NCI-H2029 (cell line): ENCODE results near the gene FAM131A.

Source experiments
- DNase-seq: peaks from one replicate; lab custom pipeline; 2025; lab: John Stamatoyannopoulos, UW

Gene FAM131A

DNA sequence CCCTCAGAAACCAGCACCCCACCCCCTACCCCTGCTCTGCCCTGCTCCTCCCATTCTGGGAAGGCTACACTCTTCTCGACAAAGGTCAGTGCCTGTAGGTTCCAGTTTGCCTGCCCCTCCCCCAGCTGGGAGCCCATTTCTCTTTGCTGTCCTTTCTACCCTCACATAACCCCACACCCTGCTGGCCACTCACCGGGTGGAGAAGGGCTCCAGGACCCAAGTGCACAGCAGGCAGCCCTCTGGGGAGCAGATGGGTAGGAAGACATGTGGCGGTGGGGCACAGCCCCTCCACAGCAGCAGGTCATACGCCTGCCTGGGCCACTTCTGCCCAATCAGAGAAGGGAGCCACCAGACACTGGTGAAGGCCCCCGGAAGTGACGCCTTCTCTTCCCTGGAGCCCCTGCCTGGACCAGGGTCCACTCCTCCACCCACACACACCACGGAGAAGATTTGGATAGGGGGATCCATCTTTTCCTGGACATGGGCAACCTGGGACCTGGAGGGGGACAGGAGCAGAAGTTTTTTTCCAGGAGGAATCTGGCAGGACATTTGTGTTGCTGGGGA lies 40.6 kb downstream of the FAM131A start, which contains the start of gene THPO:
TSS of gene THPO (minus strand) at position 326 of the 564 bp plus-strand sequence. CDS start 1,948 bp downstream, outside the sequence.
- peak; percentile 50 for DNase-seq

DNA sequence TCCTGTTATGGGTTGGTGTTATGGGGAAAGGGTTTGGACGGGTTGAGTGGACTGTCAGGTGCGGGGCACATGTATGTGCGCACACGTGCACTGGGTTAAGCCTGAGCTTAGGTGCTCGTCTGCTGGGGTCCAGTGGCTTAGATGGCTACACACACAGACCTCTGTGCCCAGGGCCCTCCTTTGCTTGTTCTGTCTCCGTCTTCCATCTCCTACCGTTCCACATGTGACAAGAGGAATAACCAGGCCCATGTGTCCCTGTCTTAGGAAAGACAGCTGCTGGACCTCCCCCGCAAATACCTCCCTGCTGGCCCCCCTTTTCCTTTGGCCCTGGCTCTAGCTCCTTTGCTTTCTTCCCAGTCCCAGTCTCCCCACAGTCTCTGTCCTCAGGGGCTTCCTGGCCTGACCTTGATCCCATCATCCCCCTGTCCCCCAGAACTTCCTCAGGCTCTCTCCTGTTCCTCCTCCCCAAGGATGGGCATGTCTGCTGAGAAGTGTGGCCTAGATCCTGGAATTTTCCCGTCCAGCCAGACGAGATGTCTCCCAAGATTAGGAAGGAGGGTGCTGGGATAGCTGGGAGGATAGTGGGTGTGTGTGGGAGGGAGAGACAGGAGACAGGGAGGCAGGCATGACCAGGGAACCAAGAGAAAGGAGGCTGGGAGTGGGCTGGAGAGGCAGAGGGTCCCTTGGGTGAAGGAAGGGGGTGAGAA lies 41.4 kb downstream of the FAM131A start:
- DNase-seq: no peak

DNA sequence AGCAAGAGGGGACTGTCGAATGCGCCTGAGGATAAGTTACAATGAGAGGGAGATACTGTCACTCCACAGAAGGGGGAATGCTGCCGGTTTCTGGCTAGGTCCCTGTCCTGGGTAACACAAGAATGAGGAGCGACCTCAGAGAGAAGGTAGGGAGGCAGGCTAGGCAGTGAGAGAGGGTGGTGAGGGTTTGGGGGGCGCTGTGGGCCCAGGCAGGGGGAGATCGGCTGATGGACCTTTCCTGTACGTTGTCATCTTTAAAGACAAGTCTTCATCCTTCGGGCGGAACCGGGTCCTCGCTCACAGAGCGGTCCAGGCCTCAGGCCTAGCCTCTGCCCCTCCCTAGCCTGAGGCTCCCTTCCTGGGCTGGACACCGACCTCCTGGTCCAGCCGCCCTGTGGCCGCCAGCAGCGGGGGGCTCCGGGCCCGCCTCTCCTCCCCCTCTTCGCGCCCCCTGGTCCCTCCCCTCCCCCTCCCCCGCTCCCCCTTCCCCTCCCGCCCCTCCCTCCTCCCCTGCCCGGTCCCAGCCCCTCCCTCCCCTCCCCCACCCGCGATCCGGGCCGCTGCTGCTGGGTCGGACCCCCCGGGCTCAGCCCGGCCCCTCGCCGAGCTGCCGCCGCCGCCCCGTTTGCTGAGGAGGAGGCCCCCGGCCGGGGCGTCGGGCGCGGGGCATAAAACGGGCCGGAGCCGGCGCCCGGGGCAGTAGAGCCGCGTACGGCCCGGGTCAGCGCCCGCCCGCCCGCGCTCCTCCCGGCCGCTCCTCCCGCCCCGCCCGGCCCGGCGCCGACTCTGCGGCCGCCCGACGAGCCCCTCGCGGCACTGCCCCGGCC lies 42.2 kb downstream of the FAM131A start, which contains the start of gene CHRD:
TSS of gene CHRD (plus strand) at position 697 of the 827 bp plus-strand sequence. CDS start 265 bp downstream, outside the sequence.
- no peak for DNase-seq

DNA sequence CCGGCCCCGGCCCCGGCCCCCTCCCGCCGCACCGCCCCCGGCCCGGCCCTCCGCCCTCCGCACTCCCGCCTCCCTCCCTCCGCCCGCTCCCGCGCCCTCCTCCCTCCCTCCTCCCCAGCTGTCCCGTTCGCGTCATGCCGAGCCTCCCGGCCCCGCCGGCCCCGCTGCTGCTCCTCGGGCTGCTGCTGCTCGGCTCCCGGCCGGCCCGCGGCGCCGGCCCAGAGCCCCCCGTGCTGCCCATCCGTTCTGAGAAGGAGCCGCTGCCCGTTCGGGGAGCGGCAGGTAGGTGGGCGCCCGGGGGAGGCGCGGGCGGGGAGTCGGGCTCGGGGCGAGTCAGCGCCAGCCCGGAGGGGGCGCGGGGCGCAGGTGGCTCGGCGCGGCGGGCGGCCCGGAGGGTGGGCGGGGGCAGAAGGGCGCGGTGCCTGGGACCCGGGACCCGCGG lies 42.8 kb downstream of the FAM131A start:
- peak; percentile 27 for DNase-seq

DNA sequence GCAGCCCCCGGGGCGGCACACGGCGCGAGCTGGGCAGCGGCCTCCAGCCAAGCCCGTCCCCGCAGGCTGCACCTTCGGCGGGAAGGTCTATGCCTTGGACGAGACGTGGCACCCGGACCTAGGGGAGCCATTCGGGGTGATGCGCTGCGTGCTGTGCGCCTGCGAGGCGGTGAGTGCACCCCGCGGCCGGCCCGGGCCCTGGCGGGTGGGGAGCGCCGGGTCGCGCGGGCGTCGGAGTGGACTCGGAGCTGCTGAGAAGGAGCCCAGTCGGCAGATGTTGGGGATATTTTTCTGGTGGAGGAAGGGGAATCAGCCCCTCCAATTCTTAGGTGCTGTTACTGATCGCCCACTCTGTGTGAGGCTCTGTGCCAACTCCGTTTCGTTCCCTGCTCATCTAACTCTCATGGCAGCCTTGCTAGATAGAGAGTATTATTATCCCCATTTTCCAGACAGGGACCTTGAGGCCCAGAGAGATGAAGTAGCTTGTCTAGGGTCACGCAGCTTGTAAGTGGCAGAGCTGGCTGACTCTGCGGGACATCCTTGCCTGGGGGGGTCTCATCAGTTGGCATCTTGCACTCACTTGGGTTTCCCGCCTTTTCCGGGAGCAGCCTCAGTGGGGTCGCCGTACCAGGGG lies 43.3 kb downstream of the FAM131A start:
- no peak for DNase-seq

DNA sequence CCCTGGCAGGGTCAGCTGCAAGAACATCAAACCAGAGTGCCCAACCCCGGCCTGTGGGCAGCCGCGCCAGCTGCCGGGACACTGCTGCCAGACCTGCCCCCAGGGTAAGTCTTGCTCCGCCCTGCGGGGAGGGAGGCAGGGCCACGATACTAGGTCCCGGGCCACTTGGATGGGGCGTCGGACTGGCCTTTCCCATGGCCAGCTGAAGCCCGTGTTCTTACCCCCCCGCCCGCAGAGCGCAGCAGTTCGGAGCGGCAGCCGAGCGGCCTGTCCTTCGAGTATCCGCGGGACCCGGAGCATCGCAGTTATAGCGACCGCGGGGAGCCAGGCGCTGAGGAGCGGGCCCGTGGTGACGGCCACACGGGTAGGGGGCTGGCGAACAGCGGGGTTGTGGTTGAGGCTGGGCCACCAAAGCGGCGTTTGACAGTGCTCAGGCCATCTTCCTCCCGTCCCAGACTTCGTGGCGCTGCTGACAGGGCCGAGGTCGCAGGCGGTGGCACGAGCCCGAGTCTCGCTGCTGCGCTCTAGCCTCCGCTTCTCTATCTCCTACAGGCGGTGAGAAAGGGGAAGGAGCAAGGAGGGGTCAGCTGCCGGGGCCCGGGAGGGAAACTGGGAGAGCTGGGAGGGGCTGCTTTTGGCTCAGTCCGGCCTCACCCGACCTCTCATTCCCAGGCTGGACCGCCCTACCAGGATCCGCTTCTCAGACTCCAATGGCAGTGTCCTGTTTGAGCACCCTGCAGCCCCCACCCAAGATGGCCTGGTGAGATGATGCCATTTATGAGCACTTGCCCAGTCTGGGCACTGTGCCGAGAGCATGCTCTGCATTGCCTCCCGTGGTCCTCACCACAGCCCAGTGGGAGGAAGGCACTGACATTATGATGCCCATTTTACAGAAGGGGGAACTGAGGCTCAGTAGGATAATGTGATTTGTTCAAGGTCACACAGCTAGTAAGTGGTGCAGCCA lies 44.1 kb downstream of the FAM131A start:
- no peak for DNase-seq

DNA sequence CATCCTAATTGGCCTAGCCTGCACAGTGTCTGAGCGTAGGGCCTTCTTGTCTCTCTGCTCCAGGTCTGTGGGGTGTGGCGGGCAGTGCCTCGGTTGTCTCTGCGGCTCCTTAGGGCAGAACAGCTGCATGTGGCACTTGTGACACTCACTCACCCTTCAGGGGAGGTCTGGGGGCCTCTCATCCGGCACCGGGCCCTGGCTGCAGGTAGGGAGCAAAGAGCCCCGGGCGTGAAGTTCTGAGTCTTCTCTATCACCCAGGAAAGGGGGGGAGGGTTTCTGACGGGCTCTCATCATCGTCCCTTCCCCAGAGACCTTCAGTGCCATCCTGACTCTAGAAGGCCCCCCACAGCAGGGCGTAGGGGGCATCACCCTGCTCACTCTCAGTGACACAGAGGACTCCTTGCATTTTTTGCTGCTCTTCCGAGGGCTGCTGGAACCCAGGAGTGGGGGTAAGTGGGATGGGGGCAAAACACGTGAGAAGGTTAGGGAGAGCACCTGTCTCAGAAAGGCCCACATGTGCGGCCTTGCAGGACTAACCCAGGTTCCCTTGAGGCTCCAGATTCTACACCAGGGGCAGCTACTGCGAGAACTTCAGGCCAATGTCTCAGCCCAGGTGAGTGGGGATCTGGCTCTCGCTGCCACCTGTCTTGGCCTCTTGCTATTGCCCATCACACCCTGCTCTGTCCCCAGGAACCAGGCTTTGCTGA lies 45.1 kb downstream of the FAM131A start:
- no peak for DNase-seq

DNA sequence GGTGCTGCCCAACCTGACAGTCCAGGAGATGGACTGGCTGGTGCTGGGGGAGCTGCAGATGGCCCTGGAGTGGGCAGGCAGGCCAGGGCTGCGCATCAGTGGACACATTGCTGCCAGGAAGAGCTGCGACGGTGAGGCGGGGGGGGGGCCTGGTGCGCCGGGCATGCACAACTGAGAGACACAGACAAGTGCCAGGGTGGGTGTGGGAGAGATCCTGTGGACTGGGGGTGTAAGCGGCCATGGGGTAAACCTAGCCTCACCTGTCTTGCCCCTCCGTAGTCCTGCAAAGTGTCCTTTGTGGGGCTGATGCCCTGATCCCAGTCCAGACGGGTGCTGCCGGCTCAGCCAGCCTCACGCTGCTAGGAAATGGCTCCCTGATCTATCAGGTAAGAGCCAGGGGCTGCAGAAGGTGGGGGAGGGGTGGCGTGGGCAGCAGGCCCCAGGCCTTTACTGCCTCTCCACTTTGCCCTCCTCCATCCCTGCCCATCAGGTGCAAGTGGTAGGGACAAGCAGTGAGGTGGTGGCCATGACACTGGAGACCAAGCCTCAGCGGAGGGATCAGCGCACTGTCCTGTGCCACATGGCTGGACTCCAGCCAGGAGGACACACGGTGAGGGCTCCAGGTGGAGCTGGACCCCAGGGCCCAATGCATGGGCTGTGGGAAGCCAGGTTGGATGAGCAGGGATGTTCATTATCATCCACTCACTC lies 45.8 kb downstream of the FAM131A start:
- DNase-seq: no peak

DNA sequence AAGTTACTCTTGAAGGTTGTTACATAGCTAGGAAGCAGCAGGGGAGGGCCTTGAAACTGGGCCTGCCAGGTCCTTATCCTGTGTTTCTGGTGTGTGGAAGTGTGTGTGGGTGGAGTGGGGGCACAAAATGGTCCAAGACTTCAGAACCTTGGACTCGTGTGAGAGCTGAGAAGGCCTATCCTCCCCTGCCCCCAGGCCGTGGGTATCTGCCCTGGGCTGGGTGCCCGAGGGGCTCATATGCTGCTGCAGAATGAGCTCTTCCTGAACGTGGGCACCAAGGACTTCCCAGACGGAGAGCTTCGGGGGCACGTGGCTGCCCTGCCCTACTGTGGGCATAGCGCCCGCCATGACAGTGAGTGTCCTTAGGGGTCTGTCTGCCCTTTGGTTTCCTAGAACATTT lies 46.9 kb downstream of the FAM131A start:
- DNase-seq: no peak

DNA sequence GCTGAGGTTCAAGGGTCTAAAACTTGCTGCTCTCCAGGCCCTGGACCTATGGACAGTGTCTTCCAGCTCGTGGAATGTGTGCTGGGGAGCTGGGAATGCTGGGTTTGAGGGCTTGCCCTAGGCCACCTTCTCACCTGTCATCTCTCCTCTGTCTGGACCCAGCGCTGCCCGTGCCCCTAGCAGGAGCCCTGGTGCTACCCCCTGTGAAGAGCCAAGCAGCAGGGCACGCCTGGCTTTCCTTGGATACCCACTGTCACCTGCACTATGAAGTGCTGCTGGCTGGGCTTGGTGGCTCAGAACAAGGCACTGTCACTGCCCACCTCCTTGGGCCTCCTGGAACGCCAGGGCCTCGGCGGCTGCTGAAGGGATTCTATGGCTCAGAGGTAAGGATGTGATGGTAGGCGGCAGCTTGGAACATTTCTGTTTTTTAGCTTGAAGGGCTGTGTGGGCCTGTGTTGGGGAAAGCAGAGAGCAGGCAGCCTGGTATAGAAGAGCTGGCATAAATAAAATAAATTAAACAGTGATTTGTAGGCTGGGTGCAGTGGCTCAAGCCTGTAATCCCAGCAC lies 47.5 kb downstream of the FAM131A start:
- no peak for DNase-seq

DNA sequence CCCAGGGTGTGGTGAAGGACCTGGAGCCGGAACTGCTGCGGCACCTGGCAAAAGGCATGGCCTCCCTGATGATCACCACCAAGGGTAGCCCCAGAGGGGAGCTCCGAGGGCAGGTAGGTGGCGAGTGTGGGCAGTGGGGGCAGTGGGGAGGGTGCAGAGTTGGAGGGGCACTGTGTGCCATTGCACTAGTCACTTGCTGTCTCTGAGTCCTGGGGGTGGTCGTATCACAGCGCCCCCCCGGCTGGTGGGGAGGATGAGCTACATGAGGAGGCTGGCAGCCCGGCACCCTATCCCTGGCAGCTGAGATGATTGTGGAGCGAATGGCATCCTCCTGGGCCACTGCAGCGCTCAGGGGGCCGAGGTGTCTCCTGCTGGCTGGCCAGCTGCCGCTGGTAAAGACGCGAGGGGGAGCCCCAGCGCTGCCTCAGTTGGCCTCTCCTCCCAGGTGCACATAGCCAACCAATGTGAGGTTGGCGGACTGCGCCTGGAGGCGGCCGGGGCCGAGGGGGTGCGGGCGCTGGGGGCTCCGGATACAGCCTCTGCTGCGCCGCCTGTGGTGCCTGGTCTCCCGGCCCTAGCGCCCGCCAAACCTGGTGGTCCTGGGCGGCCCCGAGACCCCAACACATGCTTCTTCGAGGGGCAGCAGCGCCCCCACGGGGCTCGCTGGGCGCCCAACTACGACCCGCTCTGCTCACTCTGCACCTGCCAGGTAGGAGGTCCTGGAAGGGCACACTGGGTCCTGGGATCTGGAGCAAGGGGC lies 48.8 kb downstream of the FAM131A start:
- no peak for DNase-seq

DNA sequence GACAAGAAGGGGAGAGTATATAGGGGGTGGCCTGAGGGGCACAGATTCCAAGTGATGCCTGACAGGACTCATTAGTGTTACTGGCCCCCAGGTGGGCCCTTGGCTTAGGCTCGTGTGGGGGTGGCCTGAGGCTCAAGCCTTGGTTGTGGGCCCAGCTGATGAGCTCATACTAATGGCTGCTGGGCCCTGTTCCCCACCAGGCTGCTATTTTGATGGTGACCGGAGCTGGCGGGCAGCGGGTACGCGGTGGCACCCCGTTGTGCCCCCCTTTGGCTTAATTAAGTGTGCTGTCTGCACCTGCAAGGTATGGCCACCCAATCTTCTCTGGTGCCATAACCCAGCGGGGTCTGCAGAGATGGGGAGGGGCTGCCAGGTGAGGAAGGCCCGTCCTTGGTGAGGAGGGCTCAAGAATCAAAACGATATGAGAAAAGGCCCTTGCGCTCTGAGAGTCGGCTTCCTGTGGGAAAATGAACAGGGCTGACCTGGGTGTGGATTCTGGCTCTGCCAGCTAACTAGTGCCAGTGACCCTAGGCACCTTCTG lies 49.8 kb downstream of the FAM131A start:
- DNase-seq: no peak

DNA sequence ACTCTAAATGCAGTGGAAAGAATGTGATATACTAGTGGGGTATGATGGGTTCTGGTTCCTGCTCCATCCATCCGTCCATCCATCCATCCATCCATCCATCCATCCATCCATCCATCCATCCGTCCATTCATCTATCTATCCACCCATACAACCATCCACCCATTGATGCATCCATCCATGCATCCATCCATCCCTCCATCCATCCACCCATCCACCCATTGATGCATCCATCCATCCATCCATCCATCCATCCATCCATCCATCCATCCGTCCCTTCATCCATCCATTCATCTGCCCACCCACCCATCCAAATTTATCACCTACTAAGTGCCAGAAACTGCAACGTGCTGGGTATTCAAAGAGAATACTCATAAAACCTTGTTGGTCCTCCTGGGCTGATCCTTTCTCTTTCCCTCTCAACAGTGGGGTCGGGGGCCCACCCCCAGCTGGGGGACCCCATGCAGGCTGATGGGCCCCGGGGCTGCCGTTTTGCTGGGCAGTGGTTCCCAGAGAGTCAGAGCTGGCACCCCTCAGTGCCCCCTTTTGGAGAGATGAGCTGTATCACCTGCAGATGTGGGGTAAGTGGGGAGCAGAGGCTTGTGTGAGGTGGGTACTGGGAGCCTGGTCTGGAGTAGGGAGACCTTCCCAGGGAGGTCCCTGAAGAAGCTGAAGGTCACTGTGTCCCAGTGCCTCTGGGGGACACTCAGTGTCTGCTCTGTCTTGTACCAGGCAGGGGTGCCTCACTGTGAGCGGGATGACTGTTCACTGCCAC lies 51.0 kb downstream of the FAM131A start:
- DNase-seq: no peak

DNA sequence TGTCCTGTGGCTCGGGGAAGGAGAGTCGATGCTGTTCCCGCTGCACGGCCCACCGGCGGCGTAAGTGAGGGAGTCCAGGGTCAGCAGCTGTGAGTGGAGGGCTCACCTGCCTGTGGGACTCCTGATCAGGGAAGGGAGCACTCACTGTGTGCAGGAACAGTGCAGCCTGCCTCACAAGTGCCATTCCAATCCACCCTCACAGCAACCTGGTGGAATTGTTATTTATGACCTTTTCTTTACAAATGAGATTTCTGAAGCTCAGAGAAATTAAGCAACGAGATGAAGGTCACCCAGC lies 51.5 kb downstream of the FAM131A start:
- no peak for DNase-seq

DNA sequence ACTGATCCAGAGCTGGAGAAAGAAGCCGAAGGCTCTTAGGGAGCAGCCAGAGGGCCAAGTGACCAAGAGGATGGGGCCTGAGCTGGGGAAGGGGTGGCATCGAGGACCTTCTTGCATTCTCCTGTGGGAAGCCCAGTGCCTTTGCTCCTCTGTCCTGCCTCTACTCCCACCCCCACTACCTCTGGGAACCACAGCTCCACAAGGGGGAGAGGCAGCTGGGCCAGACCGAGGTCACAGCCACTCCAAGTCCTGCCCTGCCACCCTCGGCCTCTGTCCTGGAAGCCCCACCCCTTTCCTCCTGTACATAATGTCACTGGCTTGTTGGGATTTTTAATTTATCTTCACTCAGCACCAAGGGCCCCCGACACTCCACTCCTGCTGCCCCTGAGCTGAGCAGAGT lies 52.0 kb downstream of the FAM131A start:
- no peak for DNase-seq

DNA sequence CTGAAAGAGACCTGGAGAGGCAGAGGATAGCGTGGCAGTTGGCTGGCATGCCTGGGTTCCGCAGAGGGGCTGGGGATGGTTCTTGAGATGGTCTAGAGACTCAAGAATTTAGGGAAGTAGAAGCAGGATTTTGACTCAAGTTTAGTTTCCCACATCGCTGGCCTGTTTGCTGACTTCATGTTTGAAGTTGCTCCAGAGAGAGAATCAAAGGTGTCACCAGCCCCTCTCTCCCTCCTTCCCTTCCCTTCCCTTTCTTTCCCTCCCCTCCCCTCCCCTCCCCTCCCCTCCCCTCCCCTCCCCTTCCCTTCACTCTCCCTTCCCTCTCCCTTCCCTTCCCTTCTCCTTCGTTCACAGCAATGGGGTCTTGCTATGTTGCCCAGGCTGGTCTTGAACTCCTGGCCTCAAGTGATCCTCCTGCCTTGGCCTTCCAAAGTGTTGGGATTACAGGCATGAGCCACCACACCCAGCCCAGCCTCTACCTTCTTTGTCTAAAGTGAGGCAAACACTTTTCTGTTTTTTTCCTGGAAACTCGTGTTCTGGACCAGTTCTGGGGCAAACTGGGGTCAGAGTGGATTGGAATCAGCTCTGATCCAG lies 52.6 kb downstream of the FAM131A start:
- DNase-seq: no peak

DNA sequence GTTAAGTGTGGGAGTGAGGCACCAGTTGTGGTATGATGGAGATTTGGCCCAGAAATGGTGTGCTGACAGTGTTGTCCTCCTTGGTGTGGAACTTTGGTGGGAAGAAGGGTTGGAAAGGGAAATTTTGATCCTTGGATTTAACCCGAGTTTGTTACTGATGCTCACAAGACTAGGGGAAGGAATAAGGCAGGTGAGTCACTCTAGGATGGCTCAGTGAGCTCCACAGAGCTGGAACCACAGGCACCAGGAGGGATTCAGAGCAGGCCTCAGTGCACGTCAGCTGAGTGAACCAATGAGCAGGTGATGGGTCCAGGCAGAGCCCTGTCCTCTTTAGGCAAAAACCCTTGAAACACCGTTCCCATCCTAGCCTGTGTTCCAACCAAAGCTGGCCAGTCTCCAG lies 53.9 kb downstream of the FAM131A start:
- no peak for DNase-seq

DNA sequence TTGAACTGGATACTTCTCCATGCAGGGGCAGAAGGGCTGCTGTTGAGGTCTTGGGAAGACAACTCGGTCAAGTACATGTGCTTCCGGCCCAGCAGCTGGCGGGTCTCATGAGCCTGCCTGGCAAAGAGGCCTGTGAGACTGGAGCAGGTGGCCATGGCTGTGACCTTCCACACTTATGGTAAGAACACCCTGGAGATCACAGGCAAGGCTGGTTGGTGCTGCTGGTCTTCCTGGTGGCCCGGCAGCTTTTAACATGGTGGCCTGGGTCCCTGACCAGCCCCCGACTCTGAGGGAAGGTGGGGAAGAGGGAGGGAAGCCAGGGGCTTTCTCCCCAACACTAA lies 57.9 kb downstream of the FAM131A start:
- DNase-seq: no peak
